NCI-H524 treated with DMSO at 0.1 percent for 48 hours (cell line): Measurements from ENCODE around the gene LPCAT1.
"Not testable (repeated sequence)": the region's sequence is repeated elsewhere in the genome, so short reads cannot be mapped to it uniquely, and the experiment has no call there.

ENCODE experiments used
- DNase-seq: peaks from one replicate; lab custom pipeline; 2025; lab: John Stamatoyannopoulos, UW

The LPCAT1 gene

DNA sequence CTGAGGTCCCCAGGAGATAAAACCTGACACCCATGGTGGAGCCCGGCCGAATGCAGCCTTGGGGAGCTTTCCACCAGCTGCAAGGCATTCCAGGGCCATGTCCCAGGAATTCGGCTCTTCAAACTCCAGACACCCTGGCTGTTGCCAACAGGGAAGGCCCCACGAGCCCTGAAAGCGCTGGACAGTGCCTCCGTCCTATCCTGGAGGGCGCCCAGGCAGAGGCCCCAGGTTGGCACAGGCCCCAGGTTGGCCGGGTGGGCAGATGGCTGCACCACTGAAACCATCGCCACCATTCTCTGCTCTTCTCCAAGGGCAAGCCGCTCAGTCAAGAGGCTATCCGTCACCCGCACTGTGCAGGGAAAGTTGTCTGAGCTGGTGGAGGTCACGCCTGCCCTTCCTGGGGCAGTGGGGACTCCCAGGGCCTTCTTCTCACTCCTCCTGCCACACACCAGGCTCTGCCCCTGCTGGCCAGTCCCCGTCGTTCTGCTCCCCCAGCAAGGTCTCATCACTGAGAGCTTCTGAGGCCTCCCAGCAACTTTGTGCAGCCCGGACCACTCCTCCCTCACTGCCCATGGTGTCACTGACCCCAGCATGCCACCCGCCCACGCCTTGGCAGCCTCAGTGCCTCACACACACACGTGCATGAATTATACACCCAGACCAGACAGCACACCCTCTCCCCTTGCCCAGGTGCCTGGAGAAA is 99.7 kb downstream of the LPCAT1 start:
- no peak for DNase-seq

DNA sequence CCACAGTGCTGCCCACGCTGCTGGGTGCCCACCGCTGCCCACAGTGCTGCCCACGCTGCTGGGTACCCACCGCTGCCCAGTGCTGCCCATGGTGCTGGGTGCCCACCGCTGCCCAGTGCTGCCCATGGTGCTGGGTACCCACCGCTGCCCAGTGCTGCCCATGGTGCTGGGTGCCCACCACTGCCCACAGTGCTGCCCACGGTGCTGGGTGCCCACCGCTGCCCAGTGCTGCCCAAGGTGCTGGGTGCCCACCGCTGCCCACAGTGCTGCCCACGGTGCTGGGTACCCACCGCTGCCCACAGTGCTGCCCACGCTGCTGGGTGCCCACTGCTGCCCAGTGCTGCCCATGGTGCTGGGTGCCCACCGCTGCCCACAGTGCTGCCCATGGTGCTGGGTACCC is 101.2 kb downstream of the LPCAT1 start:
- not testable (repeated sequence) for DNase-seq

DNA sequence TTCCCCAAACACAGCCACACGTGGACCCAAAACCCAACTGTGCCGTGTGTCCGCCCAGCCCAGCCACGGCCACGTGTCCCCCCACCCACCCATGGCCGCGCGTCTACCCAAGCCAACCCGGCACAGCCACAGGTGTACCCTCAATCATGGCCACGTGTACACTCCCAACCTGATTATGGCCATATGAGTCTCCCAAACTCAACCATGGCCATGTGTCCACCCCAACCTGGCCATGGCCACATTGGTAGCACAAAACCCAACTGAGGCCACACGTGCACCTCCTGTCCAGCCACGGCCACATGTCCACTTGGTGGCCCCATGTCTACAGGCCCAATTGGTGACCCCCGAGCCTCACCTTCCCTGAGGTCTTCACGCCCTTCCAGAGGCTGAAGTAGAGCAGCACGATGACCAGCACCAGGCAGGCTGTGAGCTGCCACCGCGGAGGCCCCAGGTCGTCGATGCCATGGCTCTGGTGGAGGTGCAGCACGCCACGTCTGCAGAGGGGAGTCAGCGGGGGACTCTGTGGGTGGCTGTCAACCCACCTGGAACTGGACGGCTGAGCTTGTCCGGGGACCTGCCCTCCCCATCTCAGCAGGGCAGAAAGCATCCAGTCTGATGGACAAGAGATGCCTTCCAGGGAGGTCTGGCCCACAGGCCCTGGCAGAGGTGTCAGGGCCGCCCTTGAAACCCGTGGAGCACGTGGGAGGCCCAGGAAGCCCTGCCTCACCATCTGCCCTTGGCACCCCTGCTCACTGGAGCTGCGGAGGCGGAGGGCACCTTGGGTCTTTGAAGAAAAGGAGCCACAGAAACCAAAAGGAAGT is 102.0 kb downstream of the LPCAT1 start:
- no peak for DNase-seq

DNA sequence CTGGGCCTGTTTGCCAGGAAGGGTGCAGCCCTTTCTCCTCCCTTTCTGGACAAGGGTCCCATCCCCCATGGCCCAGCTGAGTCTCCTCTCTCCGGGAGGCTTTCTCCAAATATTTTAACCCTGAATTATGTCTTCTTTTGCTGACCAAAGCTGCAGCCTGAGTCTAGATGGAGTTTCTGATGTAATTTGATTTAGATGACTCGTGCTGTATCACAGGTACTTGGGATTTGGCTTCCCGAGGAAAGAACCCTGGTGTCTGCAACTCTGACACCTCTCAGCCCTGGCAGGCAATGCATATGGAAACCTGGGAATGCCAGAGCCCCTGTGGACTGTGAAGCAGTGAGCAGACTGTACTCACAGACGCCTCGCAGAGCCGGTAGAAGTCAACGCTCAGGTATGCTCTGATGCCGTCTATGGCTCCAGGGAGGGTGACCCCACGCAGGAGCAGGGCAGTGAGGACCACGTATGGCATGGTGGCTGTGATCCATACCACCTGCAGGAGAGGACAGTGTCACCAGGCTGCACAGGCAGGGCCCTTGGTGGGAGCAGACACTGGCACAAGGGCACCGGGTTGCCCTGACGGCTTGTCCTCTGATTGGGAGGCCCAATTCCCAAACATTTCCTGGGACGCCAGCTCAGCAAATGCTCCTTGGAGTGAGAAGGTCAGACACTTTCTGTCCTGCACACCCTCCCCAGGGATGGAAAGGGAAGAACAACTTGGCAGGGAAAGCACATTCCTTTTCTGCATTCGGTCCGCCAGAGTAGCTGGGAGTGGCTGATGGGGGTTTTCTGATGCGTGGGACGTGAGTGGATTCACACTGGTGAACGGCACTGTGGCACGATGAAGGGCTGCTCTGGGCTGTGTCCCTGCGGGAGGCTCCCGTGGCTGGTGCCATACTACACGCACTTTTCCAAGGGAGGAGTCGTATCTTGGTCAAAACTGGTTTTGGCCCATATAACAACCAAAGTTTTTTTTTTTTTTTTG is 103.3 kb downstream of the LPCAT1 start:
- no peak for DNase-seq

DNA sequence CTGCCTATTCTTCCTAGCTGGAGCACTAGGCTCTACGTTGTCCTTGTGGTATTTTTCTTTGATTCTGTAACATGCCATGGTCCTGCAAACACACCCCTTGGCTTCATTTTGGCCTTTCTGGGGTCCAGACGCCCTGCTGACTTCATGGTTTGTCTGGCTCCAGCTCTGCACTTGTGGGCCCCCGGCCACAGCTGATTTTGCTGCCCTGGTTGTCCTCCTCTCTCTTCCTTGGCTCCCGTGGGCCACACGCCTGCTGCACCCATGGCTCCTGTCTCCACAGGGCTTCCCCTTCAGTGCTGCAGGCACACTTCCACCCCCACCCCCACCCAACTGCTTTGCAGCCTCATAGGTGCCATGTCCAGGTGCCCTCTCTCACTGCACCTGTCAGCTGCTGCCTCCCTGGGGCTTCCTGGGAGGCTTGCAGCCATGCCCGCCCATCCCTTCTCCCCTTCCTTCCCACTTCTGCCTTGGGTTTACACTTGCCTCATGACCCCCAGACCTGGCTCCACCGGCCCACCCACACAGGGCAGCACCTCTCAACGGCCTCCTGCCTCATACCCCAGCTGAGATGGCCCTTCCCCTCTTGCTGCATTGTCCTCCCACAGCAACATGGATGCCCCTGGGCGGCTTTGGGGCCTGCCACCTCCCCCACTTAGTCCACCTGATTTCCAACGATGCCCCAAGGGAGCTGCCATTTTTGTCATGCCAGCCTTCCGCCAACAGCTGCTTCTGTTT is 104.1 kb downstream of the LPCAT1 start:
- no peak for DNase-seq

DNA sequence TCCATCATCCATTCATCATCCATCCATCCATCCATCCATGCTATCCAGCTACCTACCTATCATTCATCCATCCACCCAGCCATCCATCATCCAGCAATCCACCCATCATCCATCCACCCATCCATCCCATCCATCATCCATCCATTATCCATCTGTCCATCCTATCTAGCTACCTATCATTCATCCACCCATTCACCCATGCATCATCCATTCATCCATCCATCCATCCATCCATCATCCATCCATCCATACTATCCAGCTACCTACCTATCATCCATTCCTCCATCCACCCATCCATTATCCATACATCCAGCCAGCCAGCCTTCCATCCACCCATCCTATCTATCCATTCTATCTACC is 104.9 kb downstream of the LPCAT1 start:
- no peak for DNase-seq

DNA sequence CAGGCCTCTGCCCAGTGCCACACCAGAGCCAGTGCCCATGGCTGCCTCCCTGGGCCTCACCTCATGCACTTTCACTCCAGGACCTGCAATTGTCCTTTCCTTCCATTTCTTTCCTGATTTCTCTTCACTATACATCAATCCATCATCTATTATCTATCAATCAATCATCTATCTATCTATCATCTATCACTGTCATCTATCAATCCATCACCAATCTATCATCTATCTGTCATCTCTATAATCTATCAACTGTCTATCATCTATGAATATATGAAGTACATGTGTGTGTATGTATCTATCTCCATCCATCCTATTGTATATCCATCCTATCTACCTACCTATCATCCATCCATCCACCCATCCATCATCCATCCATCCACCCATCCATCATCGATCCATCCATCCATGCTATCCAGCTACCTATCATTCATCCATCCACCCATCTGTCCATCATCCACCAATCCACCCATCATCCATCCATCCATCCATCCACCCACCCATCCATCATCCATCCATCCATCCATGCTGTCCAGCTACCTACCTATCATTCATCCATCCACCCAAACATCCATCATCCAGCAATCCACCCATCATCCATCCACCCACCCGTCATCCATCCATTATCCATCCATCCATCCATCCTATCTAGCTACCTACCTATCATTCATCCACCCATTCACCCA is 105.4 kb downstream of the LPCAT1 start:
- DNase-seq = no peak

DNA sequence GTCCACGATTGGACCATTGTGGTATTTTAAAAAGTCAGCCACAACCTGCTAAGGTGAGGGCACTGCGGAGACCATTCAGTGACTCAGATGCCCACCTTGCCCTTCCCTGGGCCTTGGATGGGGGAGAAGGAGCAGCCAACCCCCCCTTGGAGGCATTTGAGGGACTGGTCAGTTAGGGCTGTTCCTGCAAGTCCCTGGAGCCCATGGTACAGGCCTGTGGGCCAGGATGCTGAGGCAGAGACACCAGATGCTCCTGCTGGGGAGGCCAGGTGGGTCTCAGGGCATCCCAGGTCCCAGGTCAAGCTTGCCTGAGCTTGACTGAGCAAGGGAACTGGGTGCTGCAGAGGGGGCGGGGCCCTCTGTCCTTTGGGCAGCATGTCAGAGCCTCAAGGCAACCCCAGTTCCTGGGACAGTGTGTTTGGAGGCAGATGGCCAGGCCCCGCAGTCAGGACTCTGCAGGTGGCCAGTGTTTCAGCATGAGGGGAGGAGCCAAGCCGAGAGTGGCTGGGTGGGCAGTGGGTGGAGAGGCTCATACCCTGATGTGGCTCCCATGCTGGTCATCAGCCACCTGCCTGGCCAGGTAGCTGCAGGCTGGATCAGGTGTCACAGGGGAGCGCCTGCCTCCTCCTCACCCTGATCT is 106.1 kb downstream of the LPCAT1 start:
- DNase-seq = no peak

DNA sequence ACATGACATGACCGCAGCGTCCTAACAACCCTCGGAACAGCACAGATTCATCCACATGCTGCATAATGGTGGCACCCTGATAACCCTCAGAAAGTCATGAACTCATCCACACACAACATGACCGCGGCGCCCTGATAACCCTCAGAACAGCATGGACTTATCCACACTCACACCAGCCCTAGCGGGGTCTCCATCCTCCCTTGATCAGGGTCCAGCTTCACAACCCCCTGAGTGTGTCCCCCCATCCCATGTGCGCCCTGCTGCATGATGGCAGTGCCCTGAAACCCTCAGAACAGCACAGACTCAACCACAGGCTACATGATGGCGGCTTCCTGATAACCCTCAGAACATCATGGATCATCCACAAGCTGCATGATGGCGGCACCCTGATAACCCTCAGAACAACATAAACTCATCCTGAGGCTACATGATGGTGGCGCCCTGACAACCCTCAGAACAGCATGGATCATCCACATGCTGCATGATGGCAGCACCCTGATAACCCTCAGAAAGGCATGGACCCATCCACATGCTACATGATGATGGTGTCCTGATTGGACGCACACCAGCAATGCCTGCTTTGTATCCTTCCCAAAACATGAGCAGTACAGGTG is 106.8 kb downstream of the LPCAT1 start:
- DNase-seq = no peak

DNA sequence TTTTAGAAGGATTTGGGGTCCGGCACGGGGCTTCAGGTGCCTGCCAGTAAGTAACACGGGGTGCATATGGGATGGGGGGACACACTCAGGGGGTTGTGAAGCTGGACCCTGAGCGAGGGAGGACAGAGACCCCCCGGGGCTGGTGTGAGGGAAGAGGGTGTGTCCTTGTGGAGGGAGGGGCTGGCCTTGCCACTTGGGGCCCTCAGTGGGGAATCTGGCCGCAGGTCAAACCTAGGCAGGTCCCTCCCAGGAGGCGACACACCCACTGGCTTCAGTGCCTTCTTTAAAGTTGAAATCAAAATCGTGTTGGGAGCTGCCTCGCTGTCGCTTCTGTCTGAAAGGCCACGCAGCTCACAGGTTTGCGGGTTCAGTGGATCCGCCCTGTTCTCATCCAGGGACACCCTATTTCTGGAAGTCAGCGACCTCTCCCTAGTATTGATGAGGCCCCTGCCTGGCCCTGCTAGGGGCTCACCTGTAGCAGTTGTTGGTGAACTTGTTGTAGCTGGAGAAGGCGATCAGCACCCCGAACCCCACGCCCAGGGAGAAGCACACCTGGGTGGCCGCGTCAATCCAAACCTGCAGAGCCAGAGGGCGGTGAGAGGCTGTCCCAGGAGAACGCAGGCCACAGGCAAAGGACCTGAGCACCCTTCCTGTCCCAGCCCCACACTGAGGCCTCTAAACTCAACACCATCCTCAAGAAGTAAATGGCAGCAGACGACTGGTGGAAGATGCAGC is 108.0 kb downstream of the LPCAT1 start:
- DNase-seq = no peak

DNA sequence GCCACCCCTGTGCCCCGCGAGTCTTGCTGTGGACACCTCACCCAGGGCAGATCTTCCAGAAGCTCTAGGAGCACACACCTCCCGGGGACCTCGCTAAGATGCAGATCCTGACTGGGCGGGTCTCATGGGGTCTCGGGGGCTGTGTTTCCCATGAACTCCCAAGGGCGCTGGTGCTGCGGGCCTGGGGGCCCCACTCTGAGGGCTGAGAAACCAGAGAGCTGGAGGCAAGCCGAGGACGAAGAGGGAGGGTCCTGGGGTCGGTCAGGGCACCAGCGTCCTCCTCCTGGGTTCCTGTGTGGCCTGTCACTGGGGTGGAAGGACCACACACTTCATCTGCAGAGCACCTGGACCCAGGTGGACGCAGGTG is 108.7 kb downstream of the LPCAT1 start:
- no peak for DNase-seq

DNA sequence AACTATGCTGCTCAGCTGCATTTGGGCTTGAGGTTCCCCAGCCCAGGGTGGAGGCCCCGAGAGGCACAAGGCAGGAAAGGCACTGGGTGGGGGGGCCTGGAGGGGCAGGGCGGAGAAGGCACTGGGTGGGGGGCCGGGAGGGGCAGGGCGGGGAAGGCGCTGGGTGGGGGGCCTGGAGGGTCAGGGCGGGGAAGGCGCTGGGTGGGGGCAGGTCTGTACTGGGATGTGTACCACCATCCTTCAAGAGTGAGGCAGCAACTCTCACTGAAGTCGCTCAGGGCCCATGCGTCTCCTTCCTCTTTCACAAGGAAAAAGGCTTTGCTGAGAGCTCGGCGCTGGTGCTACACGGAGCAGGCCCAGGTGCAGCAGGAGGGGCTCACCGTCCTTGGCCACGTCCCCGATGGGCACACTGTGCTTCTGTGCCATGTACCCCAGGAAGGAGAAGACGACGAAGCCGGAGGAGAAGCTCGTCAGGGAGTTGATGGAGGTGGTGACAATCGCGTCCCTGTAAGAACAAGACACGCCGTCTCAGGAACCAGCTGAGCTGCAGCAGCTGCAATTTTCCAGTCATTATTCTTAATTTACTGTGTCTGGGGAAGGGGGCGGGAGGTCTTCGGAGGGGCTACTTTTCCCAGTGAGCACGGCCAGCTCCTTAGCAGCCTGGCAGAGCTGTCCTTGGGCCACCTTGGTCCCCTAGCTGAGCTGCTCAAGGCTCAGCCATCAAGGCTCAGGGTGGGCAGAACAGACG is 109.3 kb downstream of the LPCAT1 start:
- no peak for DNase-seq

DNA sequence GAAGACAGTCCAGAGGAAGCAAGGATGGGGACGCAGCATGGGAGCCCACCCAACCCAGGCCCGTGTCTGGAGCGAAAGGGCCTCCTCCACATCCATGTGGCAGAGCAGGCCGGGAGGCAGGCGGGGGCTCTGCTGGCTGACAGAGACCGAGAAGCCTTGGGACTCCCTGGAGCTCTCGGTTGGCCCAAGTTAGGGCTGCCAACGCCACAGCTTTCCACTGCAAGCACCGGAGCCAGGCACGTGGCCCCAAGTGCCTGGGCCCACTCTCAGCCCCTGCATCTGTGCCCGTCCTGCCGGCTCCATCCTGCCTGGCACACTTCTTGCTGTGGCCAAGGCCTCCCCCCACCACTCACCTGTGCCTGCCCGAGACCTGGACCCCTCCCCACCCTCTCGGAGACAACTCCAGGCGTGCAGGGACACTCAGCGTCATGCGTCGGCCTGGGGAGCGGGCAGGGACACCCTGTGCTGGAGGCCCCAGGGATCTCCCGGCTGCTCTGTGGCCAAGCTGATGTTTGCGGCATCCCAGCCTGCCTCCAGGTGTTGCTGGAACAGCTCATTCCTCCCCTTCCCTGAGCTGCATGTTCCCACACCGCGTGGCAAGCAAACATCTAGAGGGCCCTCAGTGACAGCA is 110.0 kb downstream of the LPCAT1 start:
- DNase-seq = no peak

DNA sequence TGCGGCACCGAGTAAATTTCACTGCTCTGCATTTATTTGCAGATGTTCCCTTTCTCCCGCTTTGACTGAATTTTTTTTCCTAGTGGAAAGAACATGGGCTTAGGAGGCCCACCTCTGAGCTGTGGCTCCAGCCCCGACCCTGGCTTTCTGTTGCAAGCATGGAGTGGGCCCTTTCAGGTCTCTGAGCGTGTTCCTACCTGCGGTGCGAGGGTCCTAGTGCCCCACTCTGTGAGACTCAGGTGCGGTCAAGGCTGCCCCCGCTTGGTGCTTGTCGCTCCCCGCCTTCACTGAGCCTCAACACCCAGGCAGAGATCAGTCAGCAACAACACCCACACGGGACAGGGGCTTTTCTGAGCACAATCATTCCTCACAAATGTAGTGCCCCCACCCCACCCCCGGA is 110.5 kb downstream of the LPCAT1 start:
- no peak for DNase-seq

DNA sequence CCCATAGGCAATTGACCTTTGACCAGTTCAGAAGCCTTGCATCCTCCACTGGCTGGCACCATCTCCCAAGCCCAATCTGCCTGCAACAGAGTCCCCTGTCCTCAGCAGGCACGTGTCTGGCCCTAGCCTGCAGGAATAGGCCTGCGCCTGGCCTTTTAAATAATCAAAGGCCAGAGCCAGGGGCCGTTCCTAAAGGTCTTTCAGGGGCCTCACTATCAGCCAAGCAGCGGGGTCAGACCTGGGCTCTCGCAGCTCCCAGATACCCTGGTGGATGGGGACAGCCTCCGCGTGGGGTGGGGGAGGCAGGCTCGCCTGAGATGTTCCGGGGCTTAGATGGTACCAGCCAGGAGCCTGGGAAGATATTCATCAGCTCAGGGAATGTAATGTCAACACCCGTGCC is 111.1 kb downstream of the LPCAT1 start:
- DNase-seq = no peak

DNA sequence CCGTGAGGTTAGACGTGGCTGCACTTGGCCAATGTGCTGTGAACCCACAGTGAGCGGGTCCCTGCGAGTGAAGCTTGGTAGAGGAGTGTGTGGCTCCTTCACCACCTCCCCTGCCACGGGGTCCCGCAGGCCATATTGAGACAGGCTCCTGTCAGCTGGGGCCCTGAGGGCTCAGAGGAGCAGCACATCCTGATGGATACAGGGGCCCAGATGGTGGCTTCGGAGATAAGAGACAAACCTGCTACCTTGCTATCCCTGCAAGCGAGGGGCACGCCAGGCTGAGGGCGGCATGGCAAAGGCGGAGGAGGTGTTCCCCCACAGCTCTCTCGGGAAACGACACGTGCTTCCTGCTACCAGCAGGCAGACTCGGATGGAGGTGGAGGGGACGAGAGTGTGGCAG is 111.6 kb downstream of the LPCAT1 start:
- DNase-seq = no peak
